Body of pancreas (tissue), 4 donors: ENCODE data around the gene MYO5A.

Experiments
- CTCF ChIP-seq, 7 experiments: fragments of 450-650 bp in 4 of 7; fragments of 200-600 bp in 3 of 7; sonication (generic) in 3 of 7; IDR thresholded peaks; one replicate each; pipeline ENCODE4 v1.5.1; 2016 to 2019; ENCODE audit warnings: antibody characterized with exemption in 7 of 7
- POLR2A ChIP-seq, 3 donors: fragments of 450-650 bp; IDR thresholded peaks; one replicate each; pipeline ENCODE4 v1.6.1; 2016; ENCODE audit warnings: antibody characterized with exemption in 3 of 3, mild to moderate bottlenecking in 2 of 3

GRCh38 chr15:52518487-52519371, 10.0 kb downstream of the MYO5A start:
- TF ChIP-seq CTCF (IDR thresholded peaks at IDR 0.05) (no peak), POLR2A (IDR thresholded peaks at IDR 0.05) (no peak)
